Smooth muscle cell (in vitro differentiated cells): ENCODE results near the gene TXNDC9. TPM values are rescaled to one million over a fixed set of nuclear protein-coding genes. Genes with fewer than 3 reads are reported as not detected.
A peak's percentile ranks its signal among the peaks of the same experiment; 100 is the strongest.

ENCODE experiments used
- DNase-seq: peaks from one replicate; lab custom pipeline; 2025; ENCODE audit not compliant: unreplicated experiment; lab: John Stamatoyannopoulos, UW
- H2AFZ ChIP-seq: fragments of 200-600 bp; sonication (generic); 2 replicates; pipeline ENCODE4 v1.6.0; 2016; ENCODE audit warnings: antibody characterized with exemption, low read depth, mild to moderate bottlenecking
- H3F3A ChIP-seq: fragments of 200-600 bp; sonication (generic); 2 replicates; pipeline ENCODE4 v1.6.0; 2017; ENCODE audit warnings: antibody characterized with exemption, low read depth
- H3K27ac ChIP-seq: fragments of 200-600 bp; sonication (generic); 2 replicates; pipeline ENCODE4 v1.5.1; 2016; ENCODE audit warnings: low read depth, mild to moderate bottlenecking
- H3K27me3 ChIP-seq: fragments of 200-600 bp; sonication (generic); 2 replicates; pipeline ENCODE4 v1.6.1; 2016; ENCODE audit warnings: low read depth, mild to moderate bottlenecking
- H3K36me3 ChIP-seq: fragments of 200-600 bp; sonication (generic); 2 replicates; pipeline ENCODE4 v1.5.1; 2016; ENCODE audit warnings: low read depth
- H3K4me1 ChIP-seq: fragments of 200-600 bp; sonication (generic); 2 replicates; pipeline ENCODE4 v1.5.1; 2016; ENCODE audit warnings: low read depth
- H3K4me2 ChIP-seq: fragments of 200-600 bp; sonication (generic); 2 replicates; pipeline ENCODE4 v1.6.0; 2016; ENCODE audit warnings: mild to moderate bottlenecking
- H3K4me3 ChIP-seq: fragments of 200-600 bp; sonication (generic); 2 replicates; pipeline ENCODE4 v1.5.1; 2016; ENCODE audit warnings: mild to moderate bottlenecking
- H3K79me2 ChIP-seq: fragments of 200-600 bp; sonication (generic); 2 replicates; pipeline ENCODE4 v1.6.0; 2016; ENCODE audit warnings: low read depth, mild to moderate bottlenecking
- H3K9ac ChIP-seq: fragments of 200-600 bp; sonication (generic); 2 replicates; pipeline ENCODE4 v1.6.0; 2016; ENCODE audit warnings: low read depth
- H3K9me3 ChIP-seq: fragments of 200-600 bp; sonication (generic); replicated peaks from 2 replicates; pipeline ENCODE4 v1.5.1; 2016; ENCODE audit warnings: low read depth
- H4K20me1 ChIP-seq: fragments of 200-600 bp; sonication (generic); 2 replicates; pipeline ENCODE4 v1.6.0; 2016; ENCODE audit warnings: low read depth
- WGBS: methylation state at CpG from one replicate; pipeline ENCODE4 v1.1.7; 2016; ENCODE audit warnings: low lambda C conversion rate; 5-methylcytosine and 5-hydroxymethylcytosine counted together
- polyA plus RNA-seq: library from polyadenylated mRNA; unstranded; fragments of >200 nt; fragmentation: Nextera tagmentation; extraction: Ambion mirVana; gene quantifications from 2 replicates; pipeline ENCODE4 v1.2.1, GENCODE V29; 2016
- total RNA-seq: library from RNA; depleted of rRNA; stranded (reverse); fragments of >200 nt; gene quantifications from 2 replicates; pipeline ENCODE4 v1.2.3, GENCODE V29; 2014
- TF ChIP-seq, protein P1 (sequence below): fragments of 200-600 bp; sonication (generic); IDR thresholded peaks from 2 replicates; pipeline ENCODE4 v1.5.1; 2017; ENCODE audit warnings: borderline replicate concordance, mild to moderate bottlenecking, antibody characterized with exemption; ENCODE audit not compliant: insufficient read depth, poor library complexity, severe bottlenecking

TXNDC9 gene
- total and polyA plus RNA-seq, 2 experiments from 2014 or later = 38.0 to 53.8 TPM

DNA sequence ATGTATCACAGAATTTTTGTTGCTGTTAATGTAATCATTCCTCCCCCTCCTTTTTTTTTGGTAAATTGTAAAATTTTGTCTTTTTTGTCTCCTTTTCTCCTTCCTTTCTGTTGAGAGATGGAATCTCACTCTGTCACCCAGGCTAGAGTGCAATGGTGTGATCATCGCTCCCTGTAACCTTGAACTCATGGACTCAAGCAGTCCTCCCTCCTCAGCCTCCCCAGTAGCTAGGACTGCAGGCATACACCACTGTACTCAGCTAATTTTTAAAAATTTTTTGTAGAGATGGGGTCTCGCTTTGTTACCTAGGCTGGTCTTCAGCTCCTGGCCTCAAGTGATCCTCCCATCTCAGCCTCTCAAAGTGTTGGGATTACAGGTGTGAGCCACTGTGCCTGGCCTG lies 6.4 kb upstream of the TXNDC9 start:
- no peak overlapping the region for H2AFZ ChIP-seq
- H3K9me3 ChIP-seq = no peaks in the 10 kb centered on the region
- H3F3A ChIP-seq = no peaks in the 10 kb centered on the region
- no peaks in the 10 kb centered on the region for H3K27me3 ChIP-seq
- H3K9ac ChIP-seq = no peak overlapping the region
- no peak overlapping the region for H3K4me2 ChIP-seq
- TF ChIP-seq, protein P1, sequence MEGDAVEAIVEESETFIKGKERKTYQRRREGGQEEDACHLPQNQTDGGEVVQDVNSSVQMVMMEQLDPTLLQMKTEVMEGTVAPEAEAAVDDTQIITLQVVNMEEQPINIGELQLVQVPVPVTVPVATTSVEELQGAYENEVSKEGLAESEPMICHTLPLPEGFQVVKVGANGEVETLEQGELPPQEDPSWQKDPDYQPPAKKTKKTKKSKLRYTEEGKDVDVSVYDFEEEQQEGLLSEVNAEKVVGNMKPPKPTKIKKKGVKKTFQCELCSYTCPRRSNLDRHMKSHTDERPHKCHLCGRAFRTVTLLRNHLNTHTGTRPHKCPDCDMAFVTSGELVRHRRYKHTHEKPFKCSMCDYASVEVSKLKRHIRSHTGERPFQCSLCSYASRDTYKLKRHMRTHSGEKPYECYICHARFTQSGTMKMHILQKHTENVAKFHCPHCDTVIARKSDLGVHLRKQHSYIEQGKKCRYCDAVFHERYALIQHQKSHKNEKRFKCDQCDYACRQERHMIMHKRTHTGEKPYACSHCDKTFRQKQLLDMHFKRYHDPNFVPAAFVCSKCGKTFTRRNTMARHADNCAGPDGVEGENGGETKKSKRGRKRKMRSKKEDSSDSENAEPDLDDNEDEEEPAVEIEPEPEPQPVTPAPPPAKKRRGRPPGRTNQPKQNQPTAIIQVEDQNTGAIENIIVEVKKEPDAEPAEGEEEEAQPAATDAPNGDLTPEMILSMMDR = no peak
- no peak overlapping the region for H3K27ac ChIP-seq
- H4K20me1 ChIP-seq = peaks cover 90% of the 10 kb centered on the region
- WGBS = 96% methylated on average over 2 of the region's 2 CpGs
- DNase-seq = no peak
- H3K4me1 ChIP-seq = peaks cover 10% of the 10 kb centered on the region
- H3K36me3 ChIP-seq = no peaks in the 10 kb centered on the region
- no peak overlapping the region for H3K4me3 ChIP-seq
- H3K79me2 ChIP-seq = peaks cover 100% of the 10 kb centered on the region

DNA sequence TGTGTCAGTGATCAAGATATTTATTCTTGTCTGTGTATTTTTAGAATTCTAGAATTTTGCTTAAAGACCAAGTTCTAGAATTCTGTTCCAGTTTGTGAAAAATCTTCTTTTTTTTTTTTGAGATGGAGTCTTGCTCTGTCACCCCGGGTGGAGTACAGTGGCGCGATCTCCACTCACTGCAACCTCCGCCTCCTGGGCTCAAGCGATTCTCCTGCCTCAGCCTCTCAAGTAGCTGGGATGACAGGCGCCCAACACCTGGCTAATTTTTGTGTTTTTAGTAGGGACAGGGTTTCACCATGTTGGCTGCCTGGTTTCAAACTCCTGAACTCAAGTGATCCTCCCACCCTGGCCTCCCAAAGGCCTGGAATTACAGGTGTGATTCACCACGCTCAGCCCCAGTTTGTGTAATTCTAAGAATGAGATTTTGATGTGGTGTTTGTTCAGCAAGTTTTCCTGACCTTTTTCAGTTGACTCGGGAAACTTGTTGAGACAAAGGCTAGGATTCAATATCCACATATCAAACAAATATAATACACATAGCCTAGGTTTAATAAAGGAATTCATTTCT lies 4.6 kb upstream of the TXNDC9 start:
- TF ChIP-seq, protein P1 = no peak
- Histone ChIP-seq H3K4me3 (no peak overlapping the region), H3K9ac (no peak overlapping the region), H3K4me2 (no peak overlapping the region), H3K27me3 (no peaks in the 10 kb centered on the region), H3K4me1 (peaks cover 10% of the 10 kb centered on the region), H2AFZ (no peak overlapping the region), H4K20me1 (peaks cover 73% of the 10 kb centered on the region), H3K36me3 (no peaks in the 10 kb centered on the region), H3K9me3 (no peaks in the 10 kb centered on the region), H3K27ac (peak overlapping the region; percentile 1), H3K79me2 (peaks cover 86% of the 10 kb centered on the region), H3F3A (no peaks in the 10 kb centered on the region)
- no peak for DNase-seq
- 91% methylated on average over 8 of the region's 8 CpGs for WGBS

DNA sequence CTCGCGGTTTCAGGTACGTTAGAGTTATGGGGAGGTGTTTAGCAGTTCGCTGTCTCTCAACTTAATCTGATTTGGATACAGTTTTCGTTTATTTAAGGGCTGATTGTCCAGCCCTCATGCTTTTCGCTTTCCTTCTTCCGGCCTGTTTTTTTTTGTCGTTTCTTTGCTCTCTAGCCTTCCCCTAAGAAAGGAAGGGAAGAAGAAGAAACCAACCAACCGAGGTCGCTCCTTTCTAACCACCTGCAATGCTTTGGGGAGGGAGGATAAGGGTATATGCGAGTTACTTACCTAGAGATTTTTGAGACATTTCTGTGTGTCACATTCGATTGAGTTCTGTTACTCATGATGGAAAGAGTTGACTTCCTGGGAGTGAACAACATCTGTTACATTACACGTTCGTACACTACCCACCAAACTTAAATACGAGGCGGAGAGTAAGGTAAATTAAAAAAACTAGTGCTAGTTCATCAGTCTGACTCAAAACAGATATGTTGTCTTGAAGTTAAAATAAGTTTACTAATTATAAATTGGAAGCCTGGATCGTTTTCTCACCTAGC lies 2.0 kb upstream of the TXNDC9 start:
- H3K36me3 ChIP-seq = no peaks in the 10 kb centered on the region
- WGBS = 8% methylated on average over 17 of the region's 17 CpGs
- H3K4me2 ChIP-seq = peak overlapping the region; percentile 93
- H3K27me3 ChIP-seq = no peaks in the 10 kb centered on the region
- H3F3A ChIP-seq = no peaks in the 10 kb centered on the region
- H4K20me1 ChIP-seq = peaks cover 53% of the 10 kb centered on the region
- DNase-seq = no peak
- no peaks in the 10 kb centered on the region for H3K9me3 ChIP-seq
- H3K4me3 ChIP-seq = peak overlapping the region; percentile 71
- peak overlapping the region; percentile 87 for H3K27ac ChIP-seq
- H3K9ac ChIP-seq = peak overlapping the region; percentile 81
- TF ChIP-seq, protein P1 = no peak
- peaks cover 86% of the 10 kb centered on the region for H3K79me2 ChIP-seq
- peak overlapping the region; percentile 95 for H2AFZ ChIP-seq
- peaks cover 18% of the 10 kb centered on the region for H3K4me1 ChIP-seq
